Glutamatergic neuron (in vitro differentiated cells): Measurements from ENCODE around the gene DRAM1. TPM values are rescaled to one million over a fixed set of nuclear protein-coding genes. Genes with fewer than 3 reads are reported as not detected.

Experiments used
- DNase-seq: peaks from one replicate; pipeline ENCODE4 v3.0.0; 2022
- H3K27ac Mint-ChIP-seq: one replicate; pipeline ENCODE4 v1.8.0; 2020; ENCODE audit warnings: mild to moderate bottlenecking, mixed read lengths, inconsistent platforms; ENCODE audit not compliant: unreplicated experiment
- H3K27me3 Mint-ChIP-seq: one replicate; pipeline ENCODE4 v1.8.0; 2020; ENCODE audit warnings: mild to moderate bottlenecking, moderate library complexity, mixed read lengths, inconsistent platforms; ENCODE audit not compliant: unreplicated experiment
- H3K36me3 Mint-ChIP-seq: one replicate; pipeline ENCODE4 v1.8.0; 2020; ENCODE audit warnings: mild to moderate bottlenecking, mixed read lengths, inconsistent platforms; ENCODE audit not compliant: unreplicated experiment
- H3K4me1 Mint-ChIP-seq: one replicate; pipeline ENCODE4 v1.8.0; 2020; ENCODE audit warnings: mild to moderate bottlenecking, low read depth, mixed read lengths, inconsistent platforms; ENCODE audit not compliant: unreplicated experiment
- H3K4me3 Mint-ChIP-seq: one replicate; pipeline ENCODE4 v1.8.0; 2020; ENCODE audit warnings: mild to moderate bottlenecking, mixed read lengths, inconsistent platforms; ENCODE audit not compliant: unreplicated experiment
- H3K9me3 Mint-ChIP-seq: one replicate; pipeline ENCODE4 v1.8.0; 2020; ENCODE audit warnings: mild to moderate bottlenecking, moderate library complexity, mixed read lengths, inconsistent platforms; ENCODE audit not compliant: unreplicated experiment
- CTCF ChIP-seq: fragments of 200-600 bp; sonication (generic); IDR thresholded peaks from one replicate; pipeline ENCODE4 v1.5.0; 2021; ENCODE audit not compliant: partially characterized antibody, unreplicated experiment
- total RNA-seq: library from RNA; stranded (reverse); fragmentation: NEBNext Ultra II Directional; extraction: Animal tissue kit (Norgen Biotek cat#: 25700); gene quantifications from one replicate; pipeline ENCODE4 v1.2.1, GENCODE V29; 2021; ENCODE audit not compliant: unreplicated experiment

Gene DRAM1
- total RNA-seq, 1 donor from 2014 or later = 0.83 TPM

GRCh38 chr12:101927036-101927435 lies 49.7 kb downstream of the DRAM1 start:
- Mint-ChIP-seq H3K36me3 (no peaks in the 10 kb centered on the region), H3K27me3 (no peaks in the 10 kb centered on the region), H3K4me3 (no peak overlapping the region), H3K4me1 (no peaks in the 10 kb centered on the region), H3K27ac (no peak overlapping the region), H3K9me3 (no peaks in the 10 kb centered on the region)
- no peak for DNase-seq
- TF ChIP-seq CTCF = no peak

GRCh38 chr12:101927999-101928398 lies 50.6 kb downstream of the DRAM1 start:
- no peaks in the 10 kb centered on the region for H3K36me3 Mint-ChIP-seq
- no peaks in the 10 kb centered on the region for H3K4me1 Mint-ChIP-seq
- no peaks in the 10 kb centered on the region for H3K27me3 Mint-ChIP-seq
- no peak for DNase-seq
- TF ChIP-seq CTCF = no peak
- H3K9me3 Mint-ChIP-seq = no peaks in the 10 kb centered on the region
- no peak overlapping the region for H3K4me3 Mint-ChIP-seq
- H3K27ac Mint-ChIP-seq = no peak overlapping the region

- no peak overlapping the region for H3K4me3 Mint-ChIP-seq
- no peak overlapping the region for H3K27ac Mint-ChIP-seq
- no peak for TF ChIP-seq CTCF
- H3K9me3 Mint-ChIP-seq = no peaks in the 10 kb centered on the region
- no peaks in the 10 kb centered on the region for H3K27me3 Mint-ChIP-seq
- H3K36me3 Mint-ChIP-seq = no peaks in the 10 kb centered on the region
- no peak for DNase-seq
- no peaks in the 10 kb centered on the region for H3K4me1 Mint-ChIP-seq
These were observed 51.2 kb downstream of the DRAM1 start for GRCh38 chr12:101928556-101928955.

- H3K27ac Mint-ChIP-seq = no peak overlapping the region
- no peak for DNase-seq
- TF ChIP-seq CTCF = no peak
- H3K36me3 Mint-ChIP-seq = no peaks in the 10 kb centered on the region
- H3K4me3 Mint-ChIP-seq = no peak overlapping the region
- no peaks in the 10 kb centered on the region for H3K27me3 Mint-ChIP-seq
- no peaks in the 10 kb centered on the region for H3K4me1 Mint-ChIP-seq
- no peaks in the 10 kb centered on the region for H3K9me3 Mint-ChIP-seq
These were observed 52.1 kb downstream of the DRAM1 start for GRCh38 chr12:101929365-101930041.

- H3K4me1 Mint-ChIP-seq = no peaks in the 10 kb centered on the region
- DNase-seq = no peak
- no peak overlapping the region for H3K4me3 Mint-ChIP-seq
- no peak overlapping the region for H3K27ac Mint-ChIP-seq
- H3K27me3 Mint-ChIP-seq = no peaks in the 10 kb centered on the region
- H3K36me3 Mint-ChIP-seq = no peaks in the 10 kb centered on the region
- no peak for TF ChIP-seq CTCF
- H3K9me3 Mint-ChIP-seq = no peaks in the 10 kb centered on the region
These were observed 54.3 kb downstream of the DRAM1 start for GRCh38 chr12:101931498-101932326.
